ENCODE measurements around the gene KRTAP5-1.
"Not testable (repeated sequence)": the region's sequence is repeated elsewhere in the genome, so short reads cannot be mapped to it uniquely, and the experiment has no call there.

Gene KRTAP5-1

GRCh38 chr11:1584661-1585370 lies at the start of gene KRTAP5-1:
Gene KRTAP5-1 (minus strand): TSS chr11:1585283. CDS start chr11:1585249, 34 bp downstream.
- DNase-seq: not testable (repeated sequence)

GRCh38 chr11:1633864-1634263 lies 48.8 kb upstream of the KRTAP5-1 start:
- DNase-seq: no peak

- no peak for DNase-seq
Observed at GRCh38 chr11:1632053-1632714, 47.1 kb upstream of the KRTAP5-1 start.

GRCh38 chr11:1631066-1631568 lies 46.0 kb upstream of the KRTAP5-1 start:
- no peak for DNase-seq

- no peak for DNase-seq
Observed at GRCh38 chr11:1630271-1630670, 45.2 kb upstream of the KRTAP5-1 start.

GRCh38 chr11:1629326-1630185 lies 44.5 kb upstream of the KRTAP5-1 start, which contains the start of gene KRTAP5-5:
Gene KRTAP5-5 (plus strand): TSS chr11:1629775. CDS start chr11:1629841, 66 bp downstream.
- no peak for DNase-seq

- peak; percentile 8 for DNase-seq
Observed at GRCh38 chr11:1628506-1629325, 43.6 kb upstream of the KRTAP5-1 start.

GRCh38 chr11:1625541-1625940 lies 40.5 kb upstream of the KRTAP5-1 start:
- no peak for DNase-seq

- no peak for DNase-seq
Observed at GRCh38 chr11:1624621-1625020, 39.5 kb upstream of the KRTAP5-1 start.

- no peak for DNase-seq
Observed at GRCh38 chr11:1623716-1624115, 38.6 kb upstream of the KRTAP5-1 start.

- no peak for DNase-seq
Observed at GRCh38 chr11:1622086-1622485, 37.0 kb upstream of the KRTAP5-1 start, which contains the start of gene KRTAP5-4. Gene KRTAP5-4 (minus strand): TSS chr11:1622138. CDS start chr11:1622093, 45 bp downstream.

- no peak for DNase-seq
Observed at GRCh38 chr11:1619449-1619848, 34.4 kb upstream of the KRTAP5-1 start.

GRCh38 chr11:1618231-1618630 lies 33.1 kb upstream of the KRTAP5-1 start:
- no peak for DNase-seq

- no peak for DNase-seq
Observed at GRCh38 chr11:1608363-1608762, 23.3 kb upstream of the KRTAP5-1 start, which contains the start of gene KRTAP5-3. Gene KRTAP5-3 (minus strand): TSS chr11:1608463. CDS start chr11:1608385, 78 bp downstream.

GRCh38 chr11:1607901-1608300 lies 22.8 kb upstream of the KRTAP5-1 start:
- DNase-seq: not testable (repeated sequence)

- not testable (repeated sequence) for DNase-seq
Observed at GRCh38 chr11:1607156-1607845, 22.2 kb upstream of the KRTAP5-1 start.

GRCh38 chr11:1605923-1606322 lies 20.8 kb upstream of the KRTAP5-1 start:
- DNase-seq: not testable (repeated sequence)

- no peak for DNase-seq
Observed at GRCh38 chr11:1604711-1605110, 19.6 kb upstream of the KRTAP5-1 start.

- no peak for DNase-seq
Observed at GRCh38 chr11:1604181-1604580, 19.1 kb upstream of the KRTAP5-1 start.

- no peak for DNase-seq
Observed at GRCh38 chr11:1603629-1604028, 18.5 kb upstream of the KRTAP5-1 start.

GRCh38 chr11:1601663-1602062 lies 16.6 kb upstream of the KRTAP5-1 start:
- not testable (repeated sequence) for DNase-seq
